ENCODE data around the gene GLP2R. TPM values are rescaled to one million over a fixed set of nuclear protein-coding genes. Genes with fewer than 3 reads are reported as not detected.
A peak's percentile ranks its signal among the peaks of the same experiment; 100 is the strongest.
"Not testable (repeated sequence)": the region's sequence is repeated elsewhere in the genome, so short reads cannot be mapped to it uniquely, and the experiment has no call there.

Gene GLP2R
- total RNA-seq, 1 experiment from 2014 or later: 1.7 TPM

- DNase-seq (ENCODE audit: low read depth): no peak
These were observed 73.7 kb downstream of the GLP2R start for GRCh38 chr17:9899280-9900043.

GRCh38 chr17:9900044-9900594, 74.4 kb downstream of the GLP2R start:
- no peak for DNase-seq (ENCODE audit: low read depth)

- peak; percentile 80 for DNase-seq (ENCODE audit: low read depth)
These were observed 75.1 kb downstream of the GLP2R start for GRCh38 chr17:9900784-9901183.

GRCh38 chr17:9902120-9902519, 76.4 kb downstream of the GLP2R start:
- DNase-seq (ENCODE audit: low read depth): no peak

GRCh38 chr17:9904277-9905077, 78.8 kb downstream of the GLP2R start:
- no peak for DNase-seq (ENCODE audit: low read depth)

GRCh38 chr17:9905078-9905415, 79.3 kb downstream of the GLP2R start, which contains the start of gene RCVRN:
Gene RCVRN, minus strand, starts transcription at chr17:9905271. Its CDS starts 91 bp downstream, at chr17:9905180.
- DNase-seq (ENCODE audit: low read depth): no peak

- DNase-seq (ENCODE audit: low read depth): no peak
These were observed 80.2 kb downstream of the GLP2R start for GRCh38 chr17:9905902-9906301.

GRCh38 chr17:9906616-9907015, 80.9 kb downstream of the GLP2R start:
- no peak for DNase-seq (ENCODE audit: low read depth)

- DNase-seq (ENCODE audit: low read depth): no peak
These were observed 81.4 kb downstream of the GLP2R start for GRCh38 chr17:9907131-9907530.

- DNase-seq (ENCODE audit: low read depth): peak; percentile 52
These were observed 82.3 kb downstream of the GLP2R start for GRCh38 chr17:9907883-9908648.

- no peak for DNase-seq (ENCODE audit: low read depth)
These were observed 82.9 kb downstream of the GLP2R start for GRCh38 chr17:9908649-9909042.

- DNase-seq (ENCODE audit: low read depth): no peak
These were observed 85.4 kb downstream of the GLP2R start for GRCh38 chr17:9911089-9911488.

GRCh38 chr17:9912121-9913099, 86.7 kb downstream of the GLP2R start:
- peak; percentile 44 for DNase-seq (ENCODE audit: low read depth)

GRCh38 chr17:9913476-9913875, 87.8 kb downstream of the GLP2R start:
- no peak for DNase-seq (ENCODE audit: low read depth)

- DNase-seq (ENCODE audit: low read depth): no peak
These were observed 90.4 kb downstream of the GLP2R start for GRCh38 chr17:9916108-9916507.

- DNase-seq (ENCODE audit: low read depth): no peak
These were observed 91.4 kb downstream of the GLP2R start for GRCh38 chr17:9917131-9917530.

GRCh38 chr17:9917801-9918200, 92.1 kb downstream of the GLP2R start:
- DNase-seq (ENCODE audit: low read depth): no peak

- DNase-seq (ENCODE audit: low read depth): no peak
These were observed 92.6 kb downstream of the GLP2R start for GRCh38 chr17:9918352-9918751.

- no peak for DNase-seq (ENCODE audit: low read depth)
These were observed 93.2 kb downstream of the GLP2R start for GRCh38 chr17:9918804-9919352.

- not testable (repeated sequence) for DNase-seq (ENCODE audit: low read depth)
These were observed 95.5 kb downstream of the GLP2R start for GRCh38 chr17:9921216-9921615.
